Loucy (cell line): ENCODE measurements around the gene ISLR.

ENCODE experiments used
- H2AFZ ChIP-seq: fragments of 200-600 bp; sonication (generic); 2 replicates; pipeline ENCODE4 v1.6.0; 2016; ENCODE audit warnings: antibody characterized with exemption, mild to moderate bottlenecking, low read length, moderate library complexity
- H3F3A ChIP-seq: fragments of 200-600 bp; 2 replicates; pipeline ENCODE4 v1.6.0; 2016; ENCODE audit warnings: antibody characterized with exemption, low read depth, mild to moderate bottlenecking
- H3K27me3 ChIP-seq: fragments of 200-600 bp; sonication (generic); 2 replicates; pipeline ENCODE4 v1.6.1; 2014; ENCODE audit warnings: low read length, mild to moderate bottlenecking; ENCODE audit not compliant: insufficient read depth, poor library complexity, severe bottlenecking
- H3K36me3 ChIP-seq: fragments of 200-600 bp; sonication (generic); 2 replicates; pipeline ENCODE4 v1.6.1; 2016; ENCODE audit warnings: low read length; ENCODE audit not compliant: insufficient read depth
- H3K4me1 ChIP-seq: fragments of 200-600 bp; sonication (generic); 2 replicates; pipeline ENCODE4 v1.5.1; 2014; ENCODE audit warnings: low read length, mild to moderate bottlenecking; ENCODE audit not compliant: insufficient read depth, poor library complexity, severe bottlenecking
- H3K4me2 ChIP-seq: fragments of 200-600 bp; sonication (generic); 2 replicates; pipeline ENCODE4 v1.6.0; 2014; ENCODE audit warnings: antibody characterized with exemption, low read length, low read depth, mild to moderate bottlenecking; ENCODE audit not compliant: poor library complexity, severe bottlenecking
- H3K4me3 ChIP-seq: fragments of 200-600 bp; sonication (generic); 2 replicates; pipeline ENCODE4 v1.5.1; 2014; ENCODE audit warnings: low read length, mild to moderate bottlenecking, mixed read lengths; ENCODE audit not compliant: poor library complexity, severe bottlenecking
- H3K79me2 ChIP-seq: fragments of 200-600 bp; sonication (generic); 2 replicates; pipeline ENCODE4 v1.6.1; 2014; ENCODE audit warnings: low read length; ENCODE audit not compliant: insufficient read depth
- H3K9ac ChIP-seq: fragments of 200-600 bp; sonication (generic); 2 replicates; pipeline ENCODE4 v1.6.0; 2014; ENCODE audit warnings: mild to moderate bottlenecking, low read depth, low read length, moderate library complexity; ENCODE audit not compliant: poor library complexity, severe bottlenecking
- H3K9me2 ChIP-seq: fragments of 200-600 bp; sonication (generic); replicated peaks from 2 replicates; pipeline ENCODE4 v1.6.1; 2016; ENCODE audit warnings: low read depth, low read length, mixed read lengths
- H3K9me3 ChIP-seq: fragments of 200-600 bp; sonication (generic); 2 replicates; pipeline ENCODE4 v1.6.1; 2014; ENCODE audit warnings: mild to moderate bottlenecking, antibody characterized with exemption, low read length, low read depth; ENCODE audit not compliant: insufficient read depth
- H4K20me1 ChIP-seq: fragments of 200-600 bp; sonication (generic); 2 replicates; pipeline ENCODE4 v1.6.0; 2014; ENCODE audit warnings: antibody characterized with exemption, low read length, mild to moderate bottlenecking; ENCODE audit not compliant: insufficient read depth, poor library complexity, severe bottlenecking
- EZH2phosphoT487 ChIP-seq: fragments of 200-600 bp; IDR thresholded peaks from 2 replicates; pipeline ENCODE4 v1.6.1; 2018; ENCODE audit warnings: antibody characterized with exemption, mild to moderate bottlenecking, moderate library complexity, borderline replicate concordance
- TF ChIP-seq, protein P1 (sequence below): fragments of 200-600 bp; sonication (generic); conservative IDR thresholded peaks from 2 replicates; pipeline ENCODE4 v1.5.1; 2014; ENCODE audit warnings: mild to moderate bottlenecking, antibody characterized with exemption, low read length

Gene ISLR

DNA sequence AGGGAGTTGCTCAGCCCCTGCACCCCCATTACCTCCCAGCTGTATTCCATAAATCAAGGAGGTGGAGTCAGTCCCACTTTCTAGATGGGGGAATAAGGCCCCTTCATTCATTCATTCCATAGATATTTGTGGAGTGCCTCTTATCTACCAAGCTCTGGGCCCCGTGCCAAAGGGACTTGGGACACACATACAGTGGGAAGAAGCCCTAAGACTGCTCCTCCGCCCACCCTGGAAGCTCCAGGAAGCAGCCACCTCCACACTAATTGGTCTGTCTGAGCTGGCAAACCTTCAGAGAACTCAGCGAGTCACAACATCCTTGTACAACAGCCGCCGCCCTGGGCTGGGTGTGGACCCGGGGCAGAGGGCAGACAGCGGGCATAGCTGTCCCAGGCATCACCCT, 22.7 kb downstream of the ISLR start:
- Histone ChIP-seq H4K20me1 (no peaks in the 10 kb centered on the region), H3K36me3 (peaks cover 45% of the 10 kb centered on the region; the same call in 1 of the 2 replicates), H3K9me2 (no peaks in the 10 kb centered on the region), H3K27me3 (no peaks in the 10 kb centered on the region), H3K4me1 (peaks cover 8% of the 10 kb centered on the region), H3F3A (no peaks in the 10 kb centered on the region), H2AFZ (no peak overlapping the region), H3K9me3 (no peaks in the 10 kb centered on the region), H3K79me2 (peaks cover 33% of the 10 kb centered on the region; the same call in 1 of the 2 replicates), H3K4me2 (no peak overlapping the region), H3K4me3 (no peak overlapping the region), H3K9ac (no peak overlapping the region)
- TF ChIP-seq EZH2phosphoT487: no peak
- TF ChIP-seq, protein P1, sequence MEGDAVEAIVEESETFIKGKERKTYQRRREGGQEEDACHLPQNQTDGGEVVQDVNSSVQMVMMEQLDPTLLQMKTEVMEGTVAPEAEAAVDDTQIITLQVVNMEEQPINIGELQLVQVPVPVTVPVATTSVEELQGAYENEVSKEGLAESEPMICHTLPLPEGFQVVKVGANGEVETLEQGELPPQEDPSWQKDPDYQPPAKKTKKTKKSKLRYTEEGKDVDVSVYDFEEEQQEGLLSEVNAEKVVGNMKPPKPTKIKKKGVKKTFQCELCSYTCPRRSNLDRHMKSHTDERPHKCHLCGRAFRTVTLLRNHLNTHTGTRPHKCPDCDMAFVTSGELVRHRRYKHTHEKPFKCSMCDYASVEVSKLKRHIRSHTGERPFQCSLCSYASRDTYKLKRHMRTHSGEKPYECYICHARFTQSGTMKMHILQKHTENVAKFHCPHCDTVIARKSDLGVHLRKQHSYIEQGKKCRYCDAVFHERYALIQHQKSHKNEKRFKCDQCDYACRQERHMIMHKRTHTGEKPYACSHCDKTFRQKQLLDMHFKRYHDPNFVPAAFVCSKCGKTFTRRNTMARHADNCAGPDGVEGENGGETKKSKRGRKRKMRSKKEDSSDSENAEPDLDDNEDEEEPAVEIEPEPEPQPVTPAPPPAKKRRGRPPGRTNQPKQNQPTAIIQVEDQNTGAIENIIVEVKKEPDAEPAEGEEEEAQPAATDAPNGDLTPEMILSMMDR: no peak

DNA sequence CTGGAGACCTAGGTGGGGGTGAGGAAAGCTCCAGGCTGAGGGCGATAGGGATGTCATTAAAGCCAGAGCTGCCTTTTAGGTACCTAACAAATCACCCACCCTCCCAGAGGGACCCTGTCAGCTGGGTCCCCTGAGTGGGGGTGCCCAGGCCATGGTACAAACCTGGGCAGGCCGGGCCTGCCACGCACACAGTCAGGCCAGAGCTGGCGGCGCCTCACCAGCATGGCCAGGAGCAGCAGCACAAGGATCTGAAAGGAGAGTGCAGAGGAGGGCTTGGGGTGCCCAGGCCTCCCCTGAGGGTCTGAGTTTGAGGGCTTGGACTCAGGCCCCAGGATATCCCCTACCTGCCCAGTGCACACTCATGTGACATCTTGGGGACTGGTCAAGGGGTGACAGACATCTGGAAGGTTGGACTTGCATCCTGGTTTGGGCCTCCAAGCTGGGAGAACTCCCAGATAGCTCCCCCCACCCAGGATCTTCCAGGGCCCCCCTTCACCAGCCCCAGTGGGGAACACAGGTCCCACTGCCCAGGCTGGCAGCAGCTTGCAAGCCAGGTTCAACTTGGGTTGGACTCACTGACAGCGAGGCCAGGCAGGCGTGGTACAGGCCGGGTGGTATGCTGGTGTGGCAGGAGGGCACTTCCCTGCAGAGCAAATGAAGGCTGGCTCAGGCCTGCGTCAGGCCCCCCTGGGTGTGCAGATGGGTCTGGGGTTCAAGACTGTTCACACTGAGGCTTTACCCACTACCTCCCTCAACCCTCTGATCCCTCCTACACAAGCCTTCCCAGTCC, 23.9 kb downstream of the ISLR start:
- H3K4me2 ChIP-seq: no peak overlapping the region

DNA sequence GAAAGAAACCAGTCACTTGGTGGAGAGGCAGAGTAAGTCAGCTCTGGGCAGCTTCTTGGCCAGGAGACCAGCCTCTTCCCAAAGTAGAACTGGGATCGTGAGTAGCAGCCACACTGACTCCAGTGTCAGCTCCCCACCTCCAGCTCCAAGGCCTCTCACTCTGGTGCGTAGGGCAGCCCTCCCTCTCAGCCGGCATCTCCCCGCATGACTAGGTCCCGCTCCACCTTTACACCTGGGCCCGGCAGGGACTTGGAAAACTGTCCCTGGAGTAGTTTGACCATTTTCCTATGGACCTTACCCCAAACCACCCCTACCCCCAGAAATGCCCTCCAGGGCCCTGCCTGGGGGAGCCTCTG, 25.8 kb downstream of the ISLR start:
- peaks cover 42% of the 10 kb centered on the region; the same call in 1 of the 2 replicates for H3K36me3 ChIP-seq
- H3K27me3 ChIP-seq: no peaks in the 10 kb centered on the region
- peaks cover 64% of the 10 kb centered on the region for H3K79me2 ChIP-seq
- H3K9me3 ChIP-seq: no peaks in the 10 kb centered on the region
- H4K20me1 ChIP-seq: peaks cover 14% of the 10 kb centered on the region
- peaks cover 36% of the 10 kb centered on the region for H3K4me1 ChIP-seq
- 0 out of 2 replicates have a peak, but pooled peaks cover under 1% of the 10 kb centered on the region for H3F3A ChIP-seq
- no peak overlapping the region for H2AFZ ChIP-seq
- TF ChIP-seq, protein P1: no peak
- TF ChIP-seq EZH2phosphoT487: no peak
- no peaks in the 10 kb centered on the region for H3K9me2 ChIP-seq
- no peak overlapping the region for H3K4me3 ChIP-seq
- H3K4me2 ChIP-seq: no peak overlapping the region
- H3K9ac ChIP-seq: no peak overlapping the region

More for the DNA sequence above, 23.9 kb downstream of the ISLR start:
- Histone ChIP-seq H3K4me3 (no peak overlapping the region), H3K9me3 (no peaks in the 10 kb centered on the region), H3K27me3 (no peaks in the 10 kb centered on the region), H3K79me2 (peaks cover 45% of the 10 kb centered on the region), H4K20me1 (peaks cover 8% of the 10 kb centered on the region), H3K4me1 (peaks cover 18% of the 10 kb centered on the region), H2AFZ (no peak overlapping the region), H3K9ac (no peak overlapping the region), H3K36me3 (peaks cover 52% of the 10 kb centered on the region; the same call in 1 of the 2 replicates), H3K9me2 (no peaks in the 10 kb centered on the region), H3F3A (no peaks in the 10 kb centered on the region)
- TF ChIP-seq, protein P1: no peak
- no peak for TF ChIP-seq EZH2phosphoT487
